Measurements from ENCODE around the gene ONECUT2.
A peak's percentile ranks its signal among the peaks of the same experiment; 100 is the strongest.
"Not testable (repeated sequence)": the region's sequence is repeated elsewhere in the genome, so short reads cannot be mapped to it uniquely, and the experiment has no call there.

ONECUT2 gene

GRCh38 chr18:57518533-57518932 lies 83.4 kb downstream of the ONECUT2 start:
- no peak for TF ChIP-seq CTCF (IDR thresholded peaks at IDR 0.05; ENCODE audit: borderline replicate concordance, control extremely low read depth, extremely low read depth, insufficient read depth, missing control alignments)
- in situ Hi-C loops (cut with MboI; ENCODE audit: low sequenced_read_pairs, unreplicated experiment) = no loop called here
- no peak for DNase-seq (ENCODE audit: low spot score)

- no peak for TF ChIP-seq CTCF (IDR thresholded peaks at IDR 0.05; ENCODE audit: borderline replicate concordance, control extremely low read depth, extremely low read depth, insufficient read depth, missing control alignments)
- DNase-seq (ENCODE audit: low spot score) = no peak
- in situ Hi-C loops (cut with MboI; ENCODE audit: low sequenced_read_pairs, unreplicated experiment) = no loop called here
Observed at GRCh38 chr18:57519668-57520424, 84.7 kb downstream of the ONECUT2 start.

GRCh38 chr18:57522348-57522747 lies 87.2 kb downstream of the ONECUT2 start:
- DNase-seq (ENCODE audit: low spot score); in situ Hi-C loops (cut with MboI; ENCODE audit: low sequenced_read_pairs, unreplicated experiment): not testable (repeated sequence)

- in situ Hi-C loops (cut with MboI; ENCODE audit: low sequenced_read_pairs, unreplicated experiment) = no loop called here
- DNase-seq (ENCODE audit: low spot score) = peak; percentile 36
- TF ChIP-seq CTCF (IDR thresholded peaks at IDR 0.05; ENCODE audit: borderline replicate concordance, control extremely low read depth, extremely low read depth, insufficient read depth, missing control alignments) = no peak
Observed at GRCh38 chr18:57523171-57523956, 88.2 kb downstream of the ONECUT2 start.

DNA sequence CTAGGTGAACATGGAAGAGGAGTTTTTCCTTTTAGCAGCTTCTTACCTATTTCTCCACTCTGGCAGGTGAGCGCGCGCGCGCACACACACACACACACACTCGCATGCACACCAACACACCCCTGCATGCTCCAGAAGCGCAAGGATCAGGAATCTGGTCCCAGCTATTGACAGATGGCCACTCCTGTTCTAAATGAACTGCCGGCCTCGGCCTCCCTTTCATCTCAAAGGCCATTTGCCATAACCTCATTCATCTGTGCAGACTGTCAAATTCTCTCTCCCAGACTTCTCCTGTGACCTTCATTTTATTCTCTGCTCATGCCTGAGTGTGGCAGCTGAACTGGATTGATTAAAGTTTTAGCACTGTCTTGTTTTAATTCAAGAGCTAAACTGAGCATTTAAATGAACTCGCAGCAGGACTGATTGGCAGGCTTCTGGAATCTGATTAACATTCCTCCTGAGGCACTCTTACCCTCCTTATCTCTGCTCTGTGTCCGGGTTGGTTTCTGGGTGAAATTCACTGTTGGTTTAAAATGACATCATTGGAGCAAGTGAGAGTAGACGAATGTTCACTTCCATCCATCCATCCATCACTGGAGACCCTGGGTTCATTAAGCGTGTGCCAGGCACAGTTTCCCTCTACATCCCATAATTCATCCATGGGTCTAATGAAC lies 92.5 kb downstream of the ONECUT2 start:
- no peak for TF ChIP-seq CTCF (IDR thresholded peaks at IDR 0.05; ENCODE audit: borderline replicate concordance, control extremely low read depth, extremely low read depth, insufficient read depth, missing control alignments)
- no peak for DNase-seq (ENCODE audit: low spot score)
- in situ Hi-C loops (cut with MboI; ENCODE audit: low sequenced_read_pairs, unreplicated experiment) = no loop called here

GRCh38 chr18:57529151-57529550 lies 94.0 kb downstream of the ONECUT2 start:
- in situ Hi-C loops (cut with MboI; ENCODE audit: low sequenced_read_pairs, unreplicated experiment) = no loop called here
- no peak for DNase-seq (ENCODE audit: low spot score)
- TF ChIP-seq CTCF (IDR thresholded peaks at IDR 0.05; ENCODE audit: borderline replicate concordance, control extremely low read depth, extremely low read depth, insufficient read depth, missing control alignments) = no peak
